Inflammatory macrophage treated with lipopolysaccharide for 4 hours (primary cell): Measurements from ENCODE around the gene SH3TC1.

Experiments used
- DNase-seq: peaks from one replicate; pipeline ENCODE4 v3.0.0-alpha.2; 2020

SH3TC1 gene

GRCh38 chr4:8217246-8217511 lies 18.1 kb downstream of the SH3TC1 start:
- no peak for DNase-seq

GRCh38 chr4:8217871-8218270 lies 18.8 kb downstream of the SH3TC1 start:
- DNase-seq: no peak

- no peak for DNase-seq
These were observed 19.4 kb downstream of the SH3TC1 start for GRCh38 chr4:8218371-8219031.

DNA sequence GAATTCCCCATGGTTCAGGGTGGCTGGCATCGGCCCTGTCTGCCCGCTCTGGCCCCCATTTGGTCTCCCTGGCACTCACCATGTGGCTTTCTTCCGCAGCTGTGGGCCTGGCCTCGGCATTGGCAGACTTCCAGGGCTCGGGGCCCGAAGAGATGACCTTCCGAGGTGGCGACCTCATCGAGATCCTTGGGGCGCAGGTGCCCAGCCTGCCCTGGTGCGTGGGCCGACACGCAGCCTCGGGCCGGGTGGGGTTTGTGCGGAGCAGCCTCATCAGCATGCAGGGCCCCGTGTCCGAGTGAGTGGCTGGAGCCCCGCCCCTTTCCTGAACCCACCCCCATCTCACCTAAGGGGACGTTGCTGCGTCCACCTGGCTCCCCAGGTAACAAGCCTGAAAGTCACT lies 20.1 kb downstream of the SH3TC1 start:
- no peak for DNase-seq

GRCh38 chr4:8220661-8221450 lies 21.8 kb downstream of the SH3TC1 start:
- peak; percentile 67 for DNase-seq

DNA sequence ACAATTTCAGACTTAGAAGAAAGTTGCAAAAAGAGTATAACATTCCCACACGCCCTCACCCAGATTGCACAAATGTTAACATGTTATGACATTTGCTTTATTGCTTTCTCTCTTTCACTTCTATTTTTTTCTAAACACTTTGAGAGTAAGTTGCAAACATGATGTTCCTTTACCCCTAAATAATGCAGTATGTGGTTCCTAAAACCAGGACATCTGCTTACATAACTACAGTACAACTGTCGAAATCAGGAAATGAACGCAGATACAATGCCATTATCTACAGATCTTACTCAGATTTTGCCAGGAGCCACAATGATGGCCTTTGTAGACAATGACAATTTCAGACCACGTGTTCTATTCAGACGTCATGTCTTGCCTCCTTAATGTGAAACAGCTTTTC lies 22.4 kb downstream of the SH3TC1 start:
- DNase-seq: peak; percentile 99

DNA sequence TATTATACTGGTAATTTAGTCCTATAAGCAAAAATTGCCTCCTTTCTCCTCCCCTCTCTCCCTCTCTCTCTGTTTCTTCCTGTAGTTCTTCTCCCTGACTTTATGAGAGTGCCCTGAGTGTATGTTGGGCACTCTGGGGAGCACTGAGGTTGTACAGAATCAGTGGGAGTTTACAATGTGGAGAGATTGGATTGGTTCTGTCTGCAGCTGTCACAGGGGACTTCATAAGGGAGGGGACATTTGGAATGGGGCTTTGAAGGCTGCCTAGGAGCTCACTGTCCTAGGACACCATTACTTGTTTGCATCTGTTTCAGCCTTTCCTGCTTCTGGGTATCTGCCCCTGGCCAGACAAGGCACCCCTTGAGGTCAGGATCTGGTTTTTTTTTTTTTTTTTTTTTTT lies 22.9 kb downstream of the SH3TC1 start:
- no peak for DNase-seq

DNA sequence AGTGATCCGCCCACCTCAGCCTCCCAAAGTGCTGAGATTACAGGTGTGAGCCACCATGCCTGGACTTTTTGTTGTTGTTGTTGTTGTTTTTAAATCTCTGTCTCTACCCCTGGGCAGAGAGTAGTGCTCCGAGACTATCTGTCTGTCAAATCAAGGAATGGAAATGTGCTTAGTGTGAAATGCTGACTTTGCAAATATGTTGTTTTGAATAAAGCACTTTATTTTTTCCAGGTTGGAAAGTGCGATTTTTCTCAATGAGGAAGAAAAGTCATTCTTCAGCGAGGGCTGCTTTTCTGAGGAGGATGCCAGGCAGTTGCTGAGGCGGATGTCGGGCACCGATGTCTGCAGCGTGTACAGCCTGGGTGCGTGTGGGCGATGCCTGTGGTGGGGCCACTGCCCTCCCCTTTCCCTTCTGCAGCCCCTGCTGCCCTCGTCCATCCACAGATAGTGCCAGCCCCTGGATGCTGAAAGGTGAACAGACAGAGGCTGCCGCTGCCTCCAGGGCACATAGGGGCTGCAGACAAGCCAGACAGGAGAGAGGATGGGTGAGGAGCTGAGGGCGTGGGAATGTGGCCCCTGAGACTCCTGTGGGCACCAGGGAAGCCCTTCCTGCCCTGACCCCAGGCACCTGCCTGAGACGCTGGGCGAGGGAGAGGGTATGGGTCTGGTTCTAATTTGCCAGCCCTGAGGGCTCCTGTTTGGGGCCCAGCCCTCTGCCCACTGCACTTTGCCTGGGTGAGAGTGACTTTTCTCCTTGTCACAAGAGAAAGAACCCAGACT lies 23.7 kb downstream of the SH3TC1 start:
- no peak for DNase-seq

DNA sequence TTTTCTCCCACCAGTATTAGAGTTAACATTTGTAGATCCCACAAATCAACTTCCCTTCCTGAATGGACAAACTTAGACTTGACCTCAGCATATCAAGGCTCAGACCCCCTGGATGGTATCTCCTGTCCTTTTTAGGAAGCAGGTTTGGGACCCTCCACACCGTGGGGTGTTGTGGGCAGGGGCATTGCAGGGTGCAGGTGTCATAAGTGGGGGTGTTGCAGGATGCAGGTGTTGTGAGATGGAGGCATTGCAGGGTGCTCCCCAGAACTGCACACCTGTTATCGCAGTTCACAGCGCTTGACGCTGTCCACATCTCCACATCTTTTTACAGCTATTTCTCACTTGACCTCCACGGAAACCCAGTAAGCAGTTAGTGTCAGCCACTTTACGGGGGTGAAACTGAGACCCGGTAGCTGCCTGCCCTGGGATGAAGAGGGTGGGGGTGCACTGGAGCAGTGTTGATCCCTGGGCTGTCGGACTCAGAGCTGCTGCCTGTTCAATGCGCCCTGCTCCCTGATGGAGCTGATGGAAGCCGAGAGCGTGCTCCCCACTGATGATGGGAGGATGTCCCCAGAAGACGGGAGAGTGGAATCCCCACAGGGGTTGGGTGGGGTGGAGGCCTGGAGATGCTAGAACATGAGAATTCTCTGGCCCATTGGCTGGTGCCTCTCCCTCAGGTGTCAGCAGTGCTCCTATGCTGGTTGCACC lies 25.3 kb downstream of the SH3TC1 start:
- DNase-seq: no peak

DNA sequence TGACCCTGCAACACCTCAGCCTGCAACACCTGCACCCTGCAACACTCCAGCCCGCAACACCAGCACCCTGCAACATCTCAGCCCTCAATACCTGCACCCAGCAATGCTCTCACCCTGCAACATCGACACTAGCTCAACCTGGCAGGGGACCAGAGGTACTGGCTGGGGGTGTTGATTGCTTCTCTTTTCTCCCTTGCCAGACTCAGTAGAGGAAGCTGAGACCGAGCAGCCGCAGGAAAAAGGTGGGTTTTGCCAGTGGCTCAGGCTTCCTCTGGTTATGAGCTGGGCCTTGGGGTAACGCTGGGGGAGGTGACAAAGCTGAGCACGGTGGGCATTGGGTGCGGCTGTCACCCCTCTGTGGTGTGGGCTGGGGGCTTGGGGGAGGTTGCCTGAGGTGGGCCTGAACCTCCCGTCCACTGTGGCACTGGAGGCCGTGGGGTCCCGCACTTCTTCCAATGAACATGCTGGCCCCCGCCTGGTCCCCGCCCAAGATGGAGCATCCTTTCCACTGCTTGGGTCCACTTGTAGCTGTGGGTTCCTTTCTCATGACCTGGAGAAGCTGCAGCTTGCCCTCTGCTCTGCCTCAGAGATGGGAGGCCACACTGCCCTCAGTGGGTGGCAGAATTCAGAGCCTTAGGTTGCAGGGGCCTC lies 26.0 kb downstream of the SH3TC1 start:
- no peak for DNase-seq

DNA sequence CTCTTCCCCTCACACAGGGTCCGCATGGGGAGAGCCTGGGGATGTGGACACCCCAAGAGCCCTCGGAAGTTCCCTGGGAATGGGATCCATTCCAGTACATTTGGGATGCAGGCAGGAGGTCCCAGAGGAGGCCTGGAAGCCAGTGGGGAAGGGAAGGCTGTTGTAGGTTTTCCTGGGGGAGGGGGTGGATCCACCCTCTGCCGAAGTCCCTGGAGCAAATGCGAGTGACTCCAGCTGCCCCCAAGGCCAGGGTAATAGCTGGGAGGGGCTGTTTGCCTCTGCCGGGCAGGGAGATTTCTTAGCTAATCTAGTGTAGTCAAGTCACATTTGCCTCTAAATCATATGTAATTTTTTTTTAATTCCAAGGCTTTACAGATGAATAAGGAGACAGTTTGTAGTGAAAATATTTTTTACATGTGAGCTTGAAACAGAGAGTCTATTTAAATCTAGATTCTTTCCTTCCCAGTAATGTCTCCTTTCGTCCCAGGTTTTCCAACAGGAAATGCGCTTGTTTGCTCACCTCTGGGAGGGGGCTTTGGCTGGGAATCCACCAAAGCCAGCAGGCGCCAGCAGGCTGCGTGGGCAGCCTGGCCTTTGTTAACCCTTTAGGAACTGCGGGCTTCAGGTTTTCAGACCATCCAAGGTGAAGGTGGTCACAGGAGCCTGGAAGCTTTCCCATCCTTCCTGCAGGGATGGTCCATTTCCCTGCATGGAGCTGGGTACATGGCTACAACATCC lies 26.8 kb downstream of the SH3TC1 start:
- no peak for DNase-seq

DNA sequence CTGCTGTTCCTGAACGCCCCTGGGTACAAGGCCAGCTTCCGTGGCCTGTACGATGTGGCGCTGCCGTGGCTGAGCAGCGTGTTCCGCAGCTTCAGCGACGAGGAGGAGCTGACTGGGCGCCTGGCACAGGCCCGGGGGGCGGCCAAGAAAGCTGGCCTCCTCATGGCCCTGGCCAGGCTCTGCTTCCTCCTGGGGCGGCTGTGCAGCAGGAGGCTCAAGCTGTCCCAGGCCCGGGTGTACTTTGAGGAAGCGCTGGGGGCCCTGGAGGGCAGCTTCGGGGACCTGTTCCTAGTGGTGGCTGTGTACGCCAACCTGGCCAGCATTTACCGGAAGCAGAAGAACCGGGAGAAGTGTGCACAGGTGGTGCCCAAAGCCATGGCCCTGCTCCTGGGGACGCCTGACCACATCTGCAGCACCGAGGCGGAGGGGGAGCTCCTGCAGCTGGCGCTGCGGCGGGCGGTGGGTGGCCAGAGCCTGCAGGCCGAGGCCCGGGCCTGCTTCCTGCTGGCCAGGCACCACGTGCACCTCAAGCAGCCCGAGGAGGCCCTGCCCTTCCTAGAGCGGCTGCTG lies 28.2 kb downstream of the SH3TC1 start:
- no peak for DNase-seq

DNA sequence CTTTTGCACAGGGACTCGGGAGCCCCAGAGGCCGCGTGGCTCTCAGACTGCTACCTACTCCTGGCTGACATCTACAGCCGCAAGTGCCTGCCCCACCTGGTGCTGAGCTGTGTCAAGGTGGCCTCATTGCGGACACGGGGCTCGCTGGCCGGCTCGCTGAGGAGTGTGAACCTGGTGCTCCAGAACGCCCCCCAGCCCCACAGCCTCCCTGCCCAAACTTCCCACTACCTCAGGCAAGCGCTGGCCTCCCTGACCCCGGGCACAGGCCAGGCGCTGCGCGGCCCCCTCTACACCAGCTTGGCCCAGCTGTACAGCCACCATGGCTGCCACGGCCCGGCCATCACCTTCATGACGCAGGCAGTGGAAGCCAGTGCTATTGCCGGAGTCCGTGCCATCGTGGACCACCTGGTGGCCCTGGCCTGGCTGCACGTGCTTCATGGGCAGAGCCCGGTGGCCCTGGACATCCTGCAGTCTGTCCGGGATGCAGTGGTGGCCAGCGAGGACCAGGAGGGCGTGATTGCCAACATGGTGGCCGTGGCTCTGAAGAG lies 28.8 kb downstream of the SH3TC1 start:
- DNase-seq: no peak

- DNase-seq: peak; percentile 43
These were observed 29.5 kb downstream of the SH3TC1 start for GRCh38 chr4:8228319-8229250.

- DNase-seq: no peak
These were observed 30.4 kb downstream of the SH3TC1 start for GRCh38 chr4:8229331-8229975.

- no peak for DNase-seq
These were observed 30.9 kb downstream of the SH3TC1 start for GRCh38 chr4:8230033-8230432.

- DNase-seq: no peak
These were observed 31.8 kb downstream of the SH3TC1 start for GRCh38 chr4:8230891-8231290.

- no peak for DNase-seq
These were observed 32.5 kb downstream of the SH3TC1 start for GRCh38 chr4:8231551-8232049.

GRCh38 chr4:8232748-8233147 lies 33.7 kb downstream of the SH3TC1 start:
- no peak for DNase-seq
